ENCODE data around the gene DUS3L. TPM values are rescaled to one million over a fixed set of nuclear protein-coding genes. Genes with fewer than 3 reads are reported as not detected.

DUS3L gene, protein sequence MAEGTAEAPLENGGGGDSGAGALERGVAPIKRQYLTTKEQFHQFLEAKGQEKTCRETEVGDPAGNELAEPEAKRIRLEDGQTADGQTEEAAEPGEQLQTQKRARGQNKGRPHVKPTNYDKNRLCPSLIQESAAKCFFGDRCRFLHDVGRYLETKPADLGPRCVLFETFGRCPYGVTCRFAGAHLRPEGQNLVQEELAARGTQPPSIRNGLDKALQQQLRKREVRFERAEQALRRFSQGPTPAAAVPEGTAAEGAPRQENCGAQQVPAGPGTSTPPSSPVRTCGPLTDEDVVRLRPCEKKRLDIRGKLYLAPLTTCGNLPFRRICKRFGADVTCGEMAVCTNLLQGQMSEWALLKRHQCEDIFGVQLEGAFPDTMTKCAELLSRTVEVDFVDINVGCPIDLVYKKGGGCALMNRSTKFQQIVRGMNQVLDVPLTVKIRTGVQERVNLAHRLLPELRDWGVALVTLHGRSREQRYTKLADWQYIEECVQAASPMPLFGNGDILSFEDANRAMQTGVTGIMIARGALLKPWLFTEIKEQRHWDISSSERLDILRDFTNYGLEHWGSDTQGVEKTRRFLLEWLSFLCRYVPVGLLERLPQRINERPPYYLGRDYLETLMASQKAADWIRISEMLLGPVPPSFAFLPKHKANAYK
- total RNA-seq (10 to 100 TPM; 25.6 to 27.6 TPM), polyA plus RNA-seq (10 to 100 TPM in 1 of 2 donors, 1 to 10 TPM in 1; 5.1 to 34.5 TPM)
- long read RNA-seq, donor 1, transcript DUS3L-201 (13 exons, 2,113 nt) = major isoform, 45 of 73 reads
- long read RNA-seq, donor 1, partial matches to known transcripts = 16 of 73 reads
- long read RNA-seq, donor 1, other reads (novel, unspliced or antisense) = 12 of 73 reads
- long read RNA-seq, donor 2, transcript DUS3L-201 (13 exons, 2,113 nt) = major isoform, 5 of 13 reads
- long read RNA-seq, donor 2, partial matches to known transcripts = 4 of 13 reads
- long read RNA-seq, donor 2, other reads (novel, unspliced or antisense) = 4 of 13 reads

DNA sequence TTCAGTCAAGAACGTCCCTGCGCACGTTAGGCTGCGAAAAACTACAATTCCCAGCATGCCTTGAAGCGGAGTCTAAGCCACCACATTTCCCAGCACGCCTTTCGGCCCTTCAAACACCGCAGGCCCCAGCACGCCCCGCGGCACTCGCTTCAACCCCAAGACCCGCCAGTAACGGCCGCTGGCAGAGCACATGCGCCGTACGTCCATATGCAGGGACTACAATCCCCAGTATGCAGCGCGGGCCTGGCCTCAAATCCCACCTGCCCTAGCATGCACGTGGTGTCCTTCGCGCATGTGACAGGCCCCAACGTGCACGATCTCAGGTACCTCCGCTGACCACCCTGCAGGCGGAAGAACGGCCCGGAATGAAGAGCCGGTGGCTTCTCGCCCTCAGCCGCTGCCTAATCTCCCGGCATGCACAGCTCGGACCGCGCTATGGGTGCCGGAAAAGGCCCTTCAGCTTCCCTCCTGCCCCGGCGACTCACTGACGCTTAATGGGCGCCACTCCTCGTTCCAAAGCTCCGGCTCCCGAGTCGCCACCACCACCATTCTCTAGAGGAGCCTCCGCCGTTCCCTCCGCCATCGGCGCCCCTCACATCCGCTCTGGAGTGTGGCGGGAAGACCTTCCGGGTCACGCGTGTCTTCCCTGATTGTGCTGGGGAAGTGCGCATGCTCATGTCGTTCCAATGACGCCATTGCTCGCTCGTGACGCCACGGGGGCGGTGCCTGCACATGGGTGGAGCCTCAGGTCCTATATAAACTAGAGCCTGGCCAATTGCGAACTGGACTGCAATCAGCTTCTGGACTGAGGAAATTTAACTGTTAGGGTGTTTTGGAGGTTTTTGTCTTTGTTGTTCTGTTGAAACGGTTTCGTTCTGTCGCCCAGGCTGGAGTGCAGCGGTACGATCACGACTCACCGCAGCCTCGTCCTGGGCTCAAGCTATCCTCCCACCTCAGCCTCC, at the start of gene DUS3L:
Gene DUS3L, minus strand, starts transcription at position 605 of the 962 bp plus-strand sequence. Its CDS starts 22 bp downstream, at position 583.
- 10 to 11% methylated on average over 70 to 72 of the region's 72 CpGs for WGBS, 2 donors
- peaks cover 0 to 1% of the 10 kb centered on the region in 2 donors for H3K27me3 ChIP-seq (ENCODE audit: control insufficient read depth in 1 of 2, insufficient read depth in 2 of 2, low read length in 1 of 2)
- DNase-seq = peak; percentile 98
- peak; percentile 97 for ATAC-seq (ENCODE audit: low FRiP score)
- intact Hi-C loops (cut with DNase I) = loop anchor here in 1 of 2 donors (10.0 kb wide), 1 partner anchor 166 kb away; the partner anchor contains the start of genes SAFB and SAFB2
- H3K4me3 ChIP-seq (ENCODE audit: low read length in 2 of 2) = peak within 1 kb of the TSS; percentile 34 to 65
- peak within 1 kb of the TSS in 1 of 2 donors; percentile 82 for H3K27ac ChIP-seq (ENCODE audit: low read depth in 1 of 2, low read length in 2 of 2)
- H3K36me3 ChIP-seq (ENCODE audit: control insufficient read depth in 1 of 2, insufficient read depth in 2 of 2, low read length in 1 of 2) = peaks cover 0 to 3% of the 10 kb centered on the region in 2 donors
- H3K9me3 ChIP-seq (ENCODE audit: control insufficient read depth, low read length) = no peaks in the 10 kb centered on the region
- H3K4me1 ChIP-seq (ENCODE audit: control insufficient read depth in 1 of 2, insufficient read depth in 2 of 2, low read length in 2 of 2) = no peaks in the 10 kb centered on the region

DNA sequence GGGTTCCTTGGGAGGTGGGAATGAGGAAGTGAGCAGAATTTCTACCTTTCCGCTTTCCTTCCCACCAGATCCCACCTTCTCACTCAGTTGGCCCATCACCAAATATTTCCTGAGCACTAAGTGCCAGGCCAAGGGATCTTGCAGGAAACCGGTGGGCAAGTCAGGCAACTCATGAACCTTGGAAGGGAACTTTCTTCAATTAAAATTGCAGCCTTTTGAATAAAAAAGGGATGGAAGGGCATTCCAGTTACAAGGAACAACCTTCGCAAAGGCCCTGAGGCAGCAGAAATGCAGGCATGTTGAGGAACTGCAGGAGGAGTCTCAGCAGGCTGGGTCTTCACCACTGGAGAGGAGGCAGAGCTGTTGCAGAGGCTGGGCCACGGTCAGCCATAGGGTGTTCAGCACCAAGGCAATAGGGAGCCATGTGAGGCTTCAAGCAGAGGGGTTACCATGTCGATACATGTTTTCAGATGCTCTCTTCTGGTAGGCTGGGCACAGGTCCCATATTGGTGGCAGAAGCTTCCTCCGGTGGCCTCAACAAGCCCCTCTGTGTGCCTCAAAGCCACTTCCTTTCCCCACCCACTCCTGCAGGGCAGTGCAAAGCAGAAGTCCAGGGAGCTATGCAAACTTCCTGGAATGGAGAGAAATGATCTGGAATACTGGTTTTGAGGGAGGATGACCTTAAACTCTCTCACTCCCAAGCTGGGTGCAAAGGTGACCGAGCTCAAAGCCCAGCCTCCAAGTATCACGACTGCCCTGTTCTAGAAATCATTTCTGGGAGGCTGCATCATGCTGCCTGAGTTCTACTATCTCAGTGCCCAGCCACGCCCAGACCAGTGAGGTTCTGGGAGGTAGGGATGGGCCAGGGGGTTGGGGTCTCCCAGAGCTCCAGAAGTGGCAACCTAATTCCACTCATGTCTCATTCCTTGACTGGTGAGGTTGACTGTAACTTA, 48.4 kb upstream of the DUS3L start, which contains the start of gene FUT6:
Gene FUT6, minus strand, starts transcription at position 638 of the 953 bp plus-strand sequence. CDS start 7,135 bp downstream, outside the sequence.
- Histone ChIP-seq H3K4me1 (ENCODE audit: control insufficient read depth in 1 of 2, insufficient read depth in 2 of 2, low read length in 2 of 2) (no peaks in the 10 kb centered on the region), H3K27ac (ENCODE audit: low read depth in 1 of 2, low read length in 2 of 2) (no peak within 1 kb of the TSS), H3K4me3 (ENCODE audit: low read length in 2 of 2) (no peak within 1 kb of the TSS), H3K36me3 (ENCODE audit: control insufficient read depth in 1 of 2, insufficient read depth in 2 of 2, low read length in 1 of 2) (no peaks in the 10 kb centered on the region), H3K9me3 (ENCODE audit: control insufficient read depth, low read length) (no peaks in the 10 kb centered on the region), H3K27me3 (ENCODE audit: control insufficient read depth in 1 of 2, insufficient read depth in 2 of 2, low read length in 1 of 2) (no peaks in the 10 kb centered on the region)
- intact Hi-C loops (cut with DNase I) = no loop called here
- ATAC-seq (ENCODE audit: low FRiP score) (no peak), DNase-seq (no peak)
- 87 to 88% methylated on average over 9 of the region's 9 CpGs for WGBS, 2 donors

DNA sequence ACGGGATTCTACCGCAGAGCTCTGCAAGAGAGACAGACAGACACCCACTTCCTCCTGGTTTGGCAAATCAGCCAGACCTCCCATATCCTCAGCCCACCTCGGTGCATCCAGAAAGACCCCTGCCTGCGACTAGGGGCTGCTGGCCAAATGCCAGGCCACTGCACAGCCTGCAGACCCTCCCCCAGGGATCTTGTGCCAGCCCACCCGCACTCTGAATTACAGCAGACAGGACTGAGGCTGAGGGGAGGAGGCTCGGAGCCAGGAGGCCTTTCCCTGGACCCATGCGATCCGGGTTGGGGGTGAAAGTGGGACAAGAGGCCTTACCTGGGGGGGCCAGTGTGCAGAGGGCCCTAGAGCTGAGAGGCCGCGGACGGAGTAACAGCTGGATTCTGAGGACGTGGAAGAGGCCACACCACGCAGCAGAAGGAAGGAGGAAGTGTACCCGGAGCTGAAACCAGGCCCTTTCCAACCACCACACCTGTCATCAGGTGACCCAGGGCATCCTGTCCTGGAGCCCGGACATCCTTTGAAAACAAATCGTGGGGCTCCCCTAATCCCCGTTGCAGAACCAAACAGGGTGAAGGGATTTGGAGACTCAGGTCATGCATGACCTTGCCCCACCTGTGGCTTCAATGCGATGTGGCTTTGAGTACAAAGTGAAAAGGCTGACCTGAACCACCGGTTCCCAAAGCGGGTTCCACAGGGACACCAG, 47.5 kb upstream of the DUS3L start:
- intact Hi-C loops (cut with DNase I) = no loop called here
- WGBS, 2 donors = 70 to 72% methylated on average over 20 of the region's 20 CpGs
- Histone ChIP-seq H3K36me3 (ENCODE audit: control insufficient read depth in 1 of 2, insufficient read depth in 2 of 2, low read length in 1 of 2) (no peaks in the 10 kb centered on the region), H3K27ac (ENCODE audit: low read depth in 1 of 2, low read length in 2 of 2) (no peak overlapping the region), H3K9me3 (ENCODE audit: control insufficient read depth, low read length) (no peaks in the 10 kb centered on the region), H3K27me3 (ENCODE audit: control insufficient read depth in 1 of 2, insufficient read depth in 2 of 2, low read length in 1 of 2) (no peaks in the 10 kb centered on the region), H3K4me3 (ENCODE audit: low read length in 2 of 2) (no peak overlapping the region), H3K4me1 (ENCODE audit: control insufficient read depth in 1 of 2, insufficient read depth in 2 of 2, low read length in 2 of 2) (no peaks in the 10 kb centered on the region)
- ATAC-seq (ENCODE audit: low FRiP score) = peak; percentile 19
- DNase-seq = no peak

DNA sequence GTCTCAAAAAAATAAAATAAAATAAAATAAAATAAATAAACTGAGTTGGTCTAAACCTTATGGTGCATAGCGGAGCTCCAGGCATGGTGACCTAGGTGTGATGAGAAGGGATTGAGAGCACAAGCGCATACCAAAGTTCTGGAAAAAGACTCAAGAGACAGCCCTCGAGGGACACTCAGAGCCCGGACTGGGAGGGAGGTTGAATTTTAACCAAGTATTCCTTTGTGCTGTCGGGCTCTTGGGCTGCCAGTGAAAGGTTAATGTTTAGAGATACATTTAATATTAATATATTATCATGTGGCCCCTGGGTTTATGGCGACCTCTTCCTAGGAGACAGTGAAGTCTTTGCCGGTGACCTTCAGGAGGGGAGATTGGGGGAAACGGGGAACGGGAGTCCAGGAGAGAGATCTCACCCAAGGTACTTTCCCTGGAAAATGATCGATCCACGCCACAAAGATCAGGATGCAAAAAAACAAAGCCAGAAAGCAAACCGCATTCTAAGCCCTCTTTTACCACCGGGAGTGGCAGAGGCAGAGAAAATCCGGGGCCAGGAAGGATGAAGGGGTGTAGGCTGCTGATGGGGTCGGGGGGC, 46.9 kb upstream of the DUS3L start:
- DNase-seq = no peak
- Histone ChIP-seq H3K36me3 (ENCODE audit: control insufficient read depth in 1 of 2, insufficient read depth in 2 of 2, low read length in 1 of 2) (no peaks in the 10 kb centered on the region), H3K27ac (ENCODE audit: low read depth in 1 of 2, low read length in 2 of 2) (no peak overlapping the region), H3K4me1 (ENCODE audit: control insufficient read depth in 1 of 2, insufficient read depth in 2 of 2, low read length in 2 of 2) (no peaks in the 10 kb centered on the region), H3K9me3 (ENCODE audit: control insufficient read depth, low read length) (no peaks in the 10 kb centered on the region), H3K27me3 (ENCODE audit: control insufficient read depth in 1 of 2, insufficient read depth in 2 of 2, low read length in 1 of 2) (no peaks in the 10 kb centered on the region), H3K4me3 (ENCODE audit: low read length in 2 of 2) (no peak overlapping the region)
- no peak for ATAC-seq (ENCODE audit: low FRiP score)
- WGBS, 2 donors = 52 to 53% methylated on average over 15 of the region's 15 CpGs
- intact Hi-C loops (cut with DNase I) = no loop called here

DNA sequence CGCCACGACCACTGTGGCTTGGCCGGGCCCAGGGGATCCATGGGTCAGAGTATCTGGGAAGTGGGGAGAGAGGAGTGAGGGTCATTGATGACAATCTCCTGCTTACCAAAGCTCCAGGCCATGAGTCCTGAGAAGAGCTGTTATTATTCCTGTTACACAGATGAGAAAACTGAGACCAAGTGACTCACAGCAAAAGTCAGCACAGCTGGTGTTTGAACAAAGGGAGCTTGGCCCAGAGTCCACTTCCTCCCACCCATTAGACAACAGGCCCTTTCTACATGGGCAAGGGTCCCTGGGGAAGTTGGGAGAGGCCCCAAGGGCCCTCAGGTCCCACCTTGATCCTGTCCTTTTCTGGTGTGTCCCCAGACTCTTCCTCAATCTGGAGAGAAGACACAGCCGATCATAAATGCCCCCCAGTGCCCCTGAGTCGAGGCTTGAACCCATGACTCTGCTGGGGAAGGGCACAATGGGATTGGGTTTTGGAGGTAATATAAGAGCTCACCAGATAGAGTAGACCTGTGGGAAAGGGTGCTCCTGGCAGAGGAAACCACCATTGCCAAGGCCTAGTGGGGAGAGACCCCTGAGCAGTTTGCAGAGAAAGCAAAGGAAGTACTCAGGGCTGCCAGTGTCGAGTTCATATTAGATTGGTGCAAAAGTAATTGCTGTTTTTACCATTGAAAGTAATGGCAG, 41.7 kb upstream of the DUS3L start:
- Histone ChIP-seq H3K9me3 (ENCODE audit: control insufficient read depth, low read length) (no peaks in the 10 kb centered on the region), H3K4me3 (ENCODE audit: low read length in 2 of 2) (no peak overlapping the region), H3K4me1 (ENCODE audit: control insufficient read depth in 1 of 2, insufficient read depth in 2 of 2, low read length in 2 of 2) (no peaks in the 10 kb centered on the region), H3K27ac (ENCODE audit: low read depth in 1 of 2, low read length in 2 of 2) (no peak overlapping the region), H3K36me3 (ENCODE audit: control insufficient read depth in 1 of 2, insufficient read depth in 2 of 2, low read length in 1 of 2) (no peaks in the 10 kb centered on the region), H3K27me3 (ENCODE audit: control insufficient read depth in 1 of 2, insufficient read depth in 2 of 2, low read length in 1 of 2) (peaks cover 0 to 2% of the 10 kb centered on the region in 2 donors)
- ATAC-seq (ENCODE audit: low FRiP score) = no peak
- WGBS, 2 donors = 86 to 90% methylated on average over 6 of the region's 6 CpGs
- DNase-seq = no peak
- intact Hi-C loops (cut with DNase I) = no loop called here

DNA sequence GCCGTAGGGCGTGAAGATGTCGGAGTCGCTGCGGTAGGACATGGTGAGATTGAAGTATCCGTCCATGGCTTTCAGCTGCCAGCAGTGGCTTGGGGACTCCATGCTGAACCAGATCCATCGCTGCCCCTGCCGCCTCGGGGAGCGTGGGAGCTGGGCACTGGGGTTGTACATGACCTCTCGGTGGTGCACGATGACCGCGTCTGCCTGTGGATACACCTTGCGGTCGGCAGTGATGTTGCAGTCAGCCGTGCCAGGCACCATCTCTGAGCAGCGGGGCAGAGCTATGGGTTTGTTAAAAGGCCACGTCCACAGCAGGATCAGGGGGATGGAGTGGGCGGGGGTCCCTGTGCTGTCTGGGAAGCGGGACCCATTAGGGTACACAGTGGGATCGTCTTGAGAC, 41.1 kb upstream of the DUS3L start:
- 83 to 84% methylated on average over 20 to 22 of the region's 22 CpGs for WGBS, 2 donors
- Histone ChIP-seq H3K36me3 (ENCODE audit: control insufficient read depth in 1 of 2, insufficient read depth in 2 of 2, low read length in 1 of 2) (no peaks in the 10 kb centered on the region), H3K27me3 (ENCODE audit: control insufficient read depth in 1 of 2, insufficient read depth in 2 of 2, low read length in 1 of 2) (peaks cover 0 to 2% of the 10 kb centered on the region in 2 donors), H3K4me1 (ENCODE audit: control insufficient read depth in 1 of 2, insufficient read depth in 2 of 2, low read length in 2 of 2) (no peaks in the 10 kb centered on the region), H3K27ac (ENCODE audit: low read depth in 1 of 2, low read length in 2 of 2) (no peak overlapping the region), H3K4me3 (ENCODE audit: low read length in 2 of 2) (no peak overlapping the region), H3K9me3 (ENCODE audit: control insufficient read depth, low read length) (no peaks in the 10 kb centered on the region)
- ATAC-seq (ENCODE audit: low FRiP score) = no peak
- no peak for DNase-seq
- intact Hi-C loops (cut with DNase I) = no loop called here

All from aorta (tissue), 5 donors.